Measurements from ENCODE around the gene CEP68. TPM values are rescaled to one million over a fixed set of nuclear protein-coding genes. Genes with fewer than 3 reads are reported as not detected.

Gene CEP68
- total and polyA plus RNA-seq, 8 donors, result 4.8 to 39.7 (median 16.7) TPM

GRCh38 chr2:65043001-65043400 is 13.2 kb upstream of the CEP68 start:
- intact Hi-C loops (cut with DNase I; ENCODE audit: low total_unique reads), result loop anchor here (5.0 kb wide), 1 partner anchor 126 kb away; no protein-coding TSS in a partner anchor
- 64 to 80% (median 74%) methylated on average over 2 of the region's 2 CpGs for WGBS, 5 donors
- Histone ChIP-seq H3K36me3 (peaks cover 0 to 22% (median 0%) of the 10 kb centered on the region in 4 donors), H3K4me3 (no peak overlapping the region), H3K4me1 (peaks cover 0 to 8% (median 2%) of the 10 kb centered on the region in 4 donors), H3K27ac (no peak overlapping the region), H3K9me3 (peaks cover 0 to 13% (median 3%) of the 10 kb centered on the region in 4 donors), H3K27me3 (no peaks in the 10 kb centered on the region)
- TF ChIP-seq POLR2AphosphoS5 (IDR thresholded peaks at IDR 0.05) (no peak), EP300 (IDR thresholded peaks at IDR 0.05) (no peak)
- DNase-seq, result no peak

DNA sequence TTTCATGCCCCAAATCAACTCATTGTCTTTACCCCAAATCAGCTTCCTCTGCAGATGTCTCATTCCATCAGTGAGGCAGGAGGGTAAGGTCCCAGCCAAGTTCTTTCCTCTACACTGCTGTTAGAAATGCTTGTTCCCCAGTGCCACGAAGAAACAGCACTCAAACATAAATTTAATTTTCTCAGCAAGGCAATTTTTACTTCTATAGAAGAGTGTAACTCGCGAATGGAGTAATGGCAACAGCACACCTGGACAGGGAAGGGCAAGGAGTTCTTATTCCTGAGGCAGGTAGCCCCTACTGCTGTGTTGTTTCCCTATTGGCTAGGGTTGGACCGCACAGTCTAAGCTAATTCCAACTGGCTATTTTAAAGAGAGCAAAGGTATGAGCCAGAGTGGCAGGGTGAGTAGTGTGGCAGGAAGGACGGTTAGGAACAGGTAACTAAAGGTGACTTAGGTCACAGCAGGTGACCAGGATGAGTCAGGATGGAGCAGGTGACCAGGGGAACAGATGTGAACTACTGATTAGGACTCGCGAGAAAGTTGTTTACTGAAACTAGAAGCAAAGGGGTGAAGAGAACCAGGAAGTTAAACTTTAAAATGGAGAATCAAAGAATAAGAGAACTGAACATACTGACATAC is 12.0 kb upstream of the CEP68 start:
- intact Hi-C loops (cut with DNase I; ENCODE audit: low total_unique reads), result loop anchor here (5.0 kb wide), 1 partner anchor 127 kb away; no protein-coding TSS in a partner anchor
- Histone ChIP-seq H3K9me3 (peaks cover 0 to 13% (median 3%) of the 10 kb centered on the region in 4 donors), H3K27me3 (no peaks in the 10 kb centered on the region), H3K4me3 (no peak overlapping the region), H3K4me1 (peaks cover 0 to 8% (median 2%) of the 10 kb centered on the region in 4 donors), H3K27ac (no peak overlapping the region), H3K36me3 (peaks cover 0 to 22% (median 0%) of the 10 kb centered on the region in 4 donors)
- WGBS, 5 donors, result 86 to 91% (median 88%) methylated on average over 7 of the region's 7 CpGs
- DNase-seq, result no peak
- TF ChIP-seq EP300 (IDR thresholded peaks at IDR 0.05), result no peak
- no peak for TF ChIP-seq POLR2A (IDR thresholded peaks at IDR 0.05)
- TF ChIP-seq POLR2AphosphoS5 (IDR thresholded peaks at IDR 0.05), result no peak
- TF ChIP-seq, protein P1, sequence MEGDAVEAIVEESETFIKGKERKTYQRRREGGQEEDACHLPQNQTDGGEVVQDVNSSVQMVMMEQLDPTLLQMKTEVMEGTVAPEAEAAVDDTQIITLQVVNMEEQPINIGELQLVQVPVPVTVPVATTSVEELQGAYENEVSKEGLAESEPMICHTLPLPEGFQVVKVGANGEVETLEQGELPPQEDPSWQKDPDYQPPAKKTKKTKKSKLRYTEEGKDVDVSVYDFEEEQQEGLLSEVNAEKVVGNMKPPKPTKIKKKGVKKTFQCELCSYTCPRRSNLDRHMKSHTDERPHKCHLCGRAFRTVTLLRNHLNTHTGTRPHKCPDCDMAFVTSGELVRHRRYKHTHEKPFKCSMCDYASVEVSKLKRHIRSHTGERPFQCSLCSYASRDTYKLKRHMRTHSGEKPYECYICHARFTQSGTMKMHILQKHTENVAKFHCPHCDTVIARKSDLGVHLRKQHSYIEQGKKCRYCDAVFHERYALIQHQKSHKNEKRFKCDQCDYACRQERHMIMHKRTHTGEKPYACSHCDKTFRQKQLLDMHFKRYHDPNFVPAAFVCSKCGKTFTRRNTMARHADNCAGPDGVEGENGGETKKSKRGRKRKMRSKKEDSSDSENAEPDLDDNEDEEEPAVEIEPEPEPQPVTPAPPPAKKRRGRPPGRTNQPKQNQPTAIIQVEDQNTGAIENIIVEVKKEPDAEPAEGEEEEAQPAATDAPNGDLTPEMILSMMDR (IDR thresholded peaks at IDR 0.05), result no peak

GRCh38 chr2:65045651-65046050 is 10.6 kb upstream of the CEP68 start:
- Histone ChIP-seq H3K36me3 (peaks cover 0 to 22% (median 0%) of the 10 kb centered on the region in 4 donors), H3K27me3 (no peaks in the 10 kb centered on the region), H3K27ac (no peak overlapping the region), H3K4me1 (peaks cover 0 to under 1% (median 0%) of the 10 kb centered on the region in 4 donors), H3K9me3 (peaks cover 0 to 13% (median 3%) of the 10 kb centered on the region in 4 donors), H3K4me3 (no peak overlapping the region)
- TF ChIP-seq POLR2A (IDR thresholded peaks at IDR 0.05), result no peak
- TF ChIP-seq, protein P1 (IDR thresholded peaks at IDR 0.05), result no peak
- TF ChIP-seq EP300 (IDR thresholded peaks at IDR 0.05), result no peak
- TF ChIP-seq POLR2AphosphoS5 (IDR thresholded peaks at IDR 0.05), result no peak
- DNase-seq, result no peak
- intact Hi-C loops (cut with DNase I; ENCODE audit: low total_unique reads), result no loop called here
- WGBS, 5 donors, result 68 to 84% (median 74%) methylated on average over 10 of the region's 10 CpGs

DNA sequence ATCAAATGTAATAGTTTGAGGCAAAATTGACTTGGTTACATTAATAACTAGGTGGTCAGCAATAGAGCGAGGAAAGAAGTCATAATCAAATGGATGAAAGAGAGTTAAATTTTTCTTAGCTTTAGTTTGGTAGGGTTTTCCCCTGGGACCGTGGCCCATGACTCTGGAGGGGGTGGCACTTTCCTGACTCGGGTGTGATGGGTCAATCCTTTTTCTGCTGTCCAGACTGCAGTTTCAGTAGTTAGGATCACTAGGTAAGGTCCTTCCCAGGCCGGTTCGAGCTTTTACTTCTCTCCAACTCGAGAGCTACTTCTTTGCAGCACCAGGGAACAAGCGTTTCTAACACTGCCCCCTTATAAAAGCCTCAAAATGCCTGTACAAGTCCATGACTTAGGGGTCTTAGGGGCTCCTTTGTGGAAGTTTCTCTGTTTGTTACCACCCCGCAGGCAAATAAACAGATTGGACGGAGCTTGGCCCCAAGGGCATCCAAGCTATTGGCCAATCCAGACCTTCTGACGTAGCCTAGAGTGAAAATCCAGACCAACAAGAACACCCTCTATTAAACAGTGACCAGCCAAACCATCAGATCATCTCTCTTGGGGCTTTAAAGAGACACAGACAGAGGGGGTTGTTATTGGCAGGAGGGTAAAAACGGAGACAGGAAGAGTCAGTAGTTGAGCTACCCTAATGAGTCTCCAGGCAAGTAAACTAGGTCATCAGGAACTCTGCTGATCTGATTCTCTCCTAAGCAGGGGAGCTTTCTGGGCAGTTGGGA is 9.4 kb upstream of the CEP68 start:
- no peak for DNase-seq
- H3K27ac ChIP-seq, result no peak overlapping the region
- no peaks in the 10 kb centered on the region for H3K27me3 ChIP-seq
- intact Hi-C loops (cut with DNase I; ENCODE audit: low total_unique reads), result no loop called here
- no peaks in the 10 kb centered on the region for H3K4me1 ChIP-seq
- TF ChIP-seq, protein P1 (IDR thresholded peaks at IDR 0.05), result no peak
- TF ChIP-seq POLR2A (IDR thresholded peaks at IDR 0.05), result no peak
- no peak for TF ChIP-seq EP300 (IDR thresholded peaks at IDR 0.05)
- TF ChIP-seq POLR2AphosphoS5 (IDR thresholded peaks at IDR 0.05), result no peak
- peaks cover 0 to 13% (median 3%) of the 10 kb centered on the region in 4 donors for H3K9me3 ChIP-seq
- 80 to 93% (median 86%) methylated on average over 11 of the region's 11 CpGs for WGBS, 5 donors
- H3K4me3 ChIP-seq, result no peak overlapping the region
- peaks cover 0 to 22% (median 0%) of the 10 kb centered on the region in 4 donors for H3K36me3 ChIP-seq
